GM10266 (cell line): ENCODE results near the gene EMID1.
A peak's percentile ranks its signal among the peaks of the same experiment; 100 is the strongest.

Experiments
- DNase-seq: peaks from one replicate; pipeline ENCODE4 v3.0.0; 2012; ENCODE audit errors: extremely low spot score
- TF ChIP-seq, protein P1 (sequence below): IDR thresholded peaks from 2 replicates; pipeline ENCODE4 v1.5.1; 2012; ENCODE audit warnings: mild to moderate bottlenecking, low read depth; ENCODE audit not compliant: control insufficient read depth, insufficient read depth; ENCODE audit errors: missing control alignments

EMID1 gene

DNA sequence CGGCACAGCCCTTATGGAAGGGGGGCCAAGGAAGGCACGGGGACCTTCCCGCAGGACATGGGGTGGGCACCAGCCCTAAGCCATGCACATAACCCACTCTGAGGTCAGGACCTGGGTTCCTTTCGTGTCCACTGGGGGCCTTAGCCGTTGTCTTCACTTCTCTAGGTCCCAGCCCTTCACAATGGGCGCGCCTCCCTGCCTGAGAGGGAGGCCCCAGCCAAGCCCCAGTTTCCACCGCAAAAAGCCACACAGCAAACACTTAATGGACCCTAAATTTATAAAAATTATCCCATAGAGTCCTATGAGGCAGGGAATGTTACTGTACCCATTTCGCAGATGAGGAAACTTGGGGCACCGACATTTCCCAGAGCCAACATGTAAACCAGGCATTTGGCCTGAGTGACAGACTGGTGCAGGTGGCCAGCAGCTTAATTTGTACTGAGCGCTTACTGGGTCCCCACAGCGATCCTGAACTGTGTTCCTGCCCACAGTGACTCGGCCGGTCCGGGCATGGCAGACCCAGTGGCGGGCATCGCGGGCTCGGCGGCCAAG, 102.0 kb downstream of the EMID1 start:
- TF ChIP-seq, protein P1, sequence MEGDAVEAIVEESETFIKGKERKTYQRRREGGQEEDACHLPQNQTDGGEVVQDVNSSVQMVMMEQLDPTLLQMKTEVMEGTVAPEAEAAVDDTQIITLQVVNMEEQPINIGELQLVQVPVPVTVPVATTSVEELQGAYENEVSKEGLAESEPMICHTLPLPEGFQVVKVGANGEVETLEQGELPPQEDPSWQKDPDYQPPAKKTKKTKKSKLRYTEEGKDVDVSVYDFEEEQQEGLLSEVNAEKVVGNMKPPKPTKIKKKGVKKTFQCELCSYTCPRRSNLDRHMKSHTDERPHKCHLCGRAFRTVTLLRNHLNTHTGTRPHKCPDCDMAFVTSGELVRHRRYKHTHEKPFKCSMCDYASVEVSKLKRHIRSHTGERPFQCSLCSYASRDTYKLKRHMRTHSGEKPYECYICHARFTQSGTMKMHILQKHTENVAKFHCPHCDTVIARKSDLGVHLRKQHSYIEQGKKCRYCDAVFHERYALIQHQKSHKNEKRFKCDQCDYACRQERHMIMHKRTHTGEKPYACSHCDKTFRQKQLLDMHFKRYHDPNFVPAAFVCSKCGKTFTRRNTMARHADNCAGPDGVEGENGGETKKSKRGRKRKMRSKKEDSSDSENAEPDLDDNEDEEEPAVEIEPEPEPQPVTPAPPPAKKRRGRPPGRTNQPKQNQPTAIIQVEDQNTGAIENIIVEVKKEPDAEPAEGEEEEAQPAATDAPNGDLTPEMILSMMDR: no peak
- DNase-seq: peak; percentile 56

DNA sequence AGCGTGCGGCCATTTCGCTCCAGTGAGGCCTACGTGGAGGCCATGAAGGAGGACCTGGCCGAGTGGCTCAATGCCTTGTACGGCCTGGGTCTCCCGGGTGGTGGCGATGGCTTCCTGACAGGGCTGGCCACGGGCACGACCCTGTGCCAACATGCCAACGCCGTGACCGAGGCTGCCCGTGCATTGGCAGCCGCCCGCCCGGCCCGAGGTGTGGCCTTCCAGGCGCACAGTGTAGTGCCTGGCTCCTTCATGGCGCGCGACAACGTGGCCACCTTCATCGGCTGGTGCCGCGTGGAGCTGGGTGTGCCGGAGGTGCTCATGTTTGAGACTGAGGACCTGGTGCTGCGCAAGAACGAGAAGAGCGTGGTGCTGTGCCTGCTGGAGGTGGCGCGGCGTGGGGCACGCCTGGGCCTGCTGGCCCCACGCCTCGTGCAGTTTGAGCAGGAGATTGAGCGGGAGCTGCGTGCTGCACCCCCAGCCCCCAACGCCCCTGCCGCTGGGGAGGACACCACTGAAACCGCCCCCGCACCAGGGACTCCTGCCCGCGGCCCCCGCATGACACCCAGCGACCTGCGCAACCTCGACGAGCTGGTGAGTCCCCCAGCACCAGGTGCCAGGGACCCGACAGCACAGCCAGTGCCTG, 102.6 kb downstream of the EMID1 start:
- TF ChIP-seq, protein P1: no peak
- peak; percentile 16 for DNase-seq

DNA sequence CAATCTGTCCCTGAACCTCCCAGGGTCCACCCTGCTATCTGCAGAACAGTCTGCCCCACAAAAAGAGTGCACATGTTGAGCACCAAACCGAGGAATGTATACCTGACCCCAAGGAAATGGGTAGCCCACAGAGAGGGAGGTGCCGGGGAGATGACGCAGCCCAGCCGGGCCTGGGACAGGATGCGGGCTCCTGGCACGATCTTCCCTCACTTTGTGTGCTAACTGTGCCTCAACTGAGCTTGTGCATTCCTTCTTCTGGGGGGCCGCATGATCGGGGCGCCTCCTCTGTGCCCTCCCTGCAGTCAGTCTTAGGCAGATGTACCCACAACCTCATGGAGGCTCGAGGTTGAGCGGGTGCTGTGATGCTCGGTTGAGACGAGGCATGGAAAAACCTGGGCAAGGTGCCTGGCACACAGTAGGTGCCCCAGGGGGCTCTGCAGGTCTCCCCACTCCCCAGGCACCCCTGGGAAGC, 103.1 kb downstream of the EMID1 start:
- DNase-seq: peak; percentile 52

More for the DNA sequence above, 103.1 kb downstream of the EMID1 start:
- TF ChIP-seq, protein P1: no peak
